RWPE2 (cell line): Measurements from ENCODE around the gene CAPN14.

Experiments used
- ATAC-seq: fragments of 200-7000 bp; cut with Tn5 transposase; 3 replicates; pipeline ENCODE4 v1.9.1; 2021; ENCODE audit warnings: low read depth
- DNase-seq: peaks from one replicate; pipeline ENCODE4 v3.0.0-alpha.2; 2020; ENCODE audit warnings: low spot score
- H3K27ac ChIP-seq: fragments of 450-650 bp; 2 replicates; pipeline ENCODE4 v1.5.1; 2017; ENCODE audit warnings: mild to moderate bottlenecking; ENCODE audit not compliant: poor library complexity, severe bottlenecking
- H3K27me3 ChIP-seq: fragments of 250-450 bp; sonication (Bioruptor Pico); 2 replicates; pipeline ENCODE4 v1.5.1; 2021; ENCODE audit warnings: mild to moderate bottlenecking, moderate library complexity; ENCODE audit not compliant: insufficient read depth, poor library complexity, severe bottlenecking
- H3K36me3 ChIP-seq: fragments of 250-450 bp; sonication (Bioruptor Pico); 2 replicates; pipeline ENCODE4 v1.5.1; 2020; ENCODE audit warnings: low read depth, mild to moderate bottlenecking, moderate library complexity
- H3K4me1 ChIP-seq: fragments of 250-450 bp; sonication (Bioruptor Pico); 2 replicates; pipeline ENCODE4 v1.5.1; 2021; ENCODE audit warnings: mild to moderate bottlenecking, moderate library complexity; ENCODE audit not compliant: insufficient read depth, poor library complexity, severe bottlenecking
- H3K4me3 ChIP-seq: fragments of 250-450 bp; sonication (Bioruptor Pico); 2 replicates; pipeline ENCODE4 v1.5.1; 2021; ENCODE audit warnings: mild to moderate bottlenecking, moderate library complexity; ENCODE audit not compliant: severe bottlenecking
- H3K9me3 ChIP-seq: fragments of 250-450 bp; sonication (Bioruptor Pico); 2 replicates; pipeline ENCODE4 v1.5.1; 2021; ENCODE audit warnings: mild to moderate bottlenecking, moderate library complexity; ENCODE audit not compliant: severe bottlenecking
- CTCF ChIP-seq: fragments of 450-650 bp; IDR thresholded peaks from one replicate; pipeline ENCODE4 v1.5.1; 2017; ENCODE audit warnings: mild to moderate bottlenecking, moderate library complexity; ENCODE audit not compliant: poor library complexity, severe bottlenecking

The CAPN14 gene

GRCh38 chr2:31202833-31203232, 14.5 kb downstream of the CAPN14 start:
- ATAC-seq (no peak), DNase-seq (no peak)
- H3K4me1 ChIP-seq = no peaks in the 10 kb centered on the region
- H3K27me3 ChIP-seq = no peaks in the 10 kb centered on the region
- H3K27ac ChIP-seq = no peak overlapping the region
- TF ChIP-seq CTCF = no peak
- H3K36me3 ChIP-seq = no peaks in the 10 kb centered on the region
- H3K9me3 ChIP-seq = no peaks in the 10 kb centered on the region
- H3K4me3 ChIP-seq = no peak overlapping the region

DNA sequence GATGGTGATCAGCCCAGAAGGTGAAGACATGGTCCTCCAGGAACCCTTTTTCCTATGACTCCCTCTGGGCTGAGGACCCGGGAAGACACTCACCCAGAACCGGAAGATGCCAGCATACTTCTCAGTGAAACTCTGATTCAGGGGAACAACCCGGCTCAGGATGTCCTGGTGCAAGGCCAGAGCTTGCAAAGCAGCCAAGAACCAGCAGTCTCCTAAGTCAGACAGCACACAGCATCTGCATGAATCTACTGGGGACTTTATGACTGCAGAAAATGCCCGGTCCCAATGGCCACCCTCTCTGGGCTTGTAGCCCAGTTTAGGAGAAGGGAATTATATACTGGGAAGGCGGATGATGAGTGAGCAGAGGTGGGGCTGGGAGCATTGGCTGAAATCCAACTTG, 15.3 kb downstream of the CAPN14 start:
- no peak for TF ChIP-seq CTCF
- Histone ChIP-seq H3K27me3 (no peaks in the 10 kb centered on the region), H3K4me1 (no peaks in the 10 kb centered on the region), H3K4me3 (no peak overlapping the region), H3K36me3 (no peaks in the 10 kb centered on the region), H3K27ac (no peak overlapping the region), H3K9me3 (no peaks in the 10 kb centered on the region)
- no peak for DNase-seq
- no peak for ATAC-seq

DNA sequence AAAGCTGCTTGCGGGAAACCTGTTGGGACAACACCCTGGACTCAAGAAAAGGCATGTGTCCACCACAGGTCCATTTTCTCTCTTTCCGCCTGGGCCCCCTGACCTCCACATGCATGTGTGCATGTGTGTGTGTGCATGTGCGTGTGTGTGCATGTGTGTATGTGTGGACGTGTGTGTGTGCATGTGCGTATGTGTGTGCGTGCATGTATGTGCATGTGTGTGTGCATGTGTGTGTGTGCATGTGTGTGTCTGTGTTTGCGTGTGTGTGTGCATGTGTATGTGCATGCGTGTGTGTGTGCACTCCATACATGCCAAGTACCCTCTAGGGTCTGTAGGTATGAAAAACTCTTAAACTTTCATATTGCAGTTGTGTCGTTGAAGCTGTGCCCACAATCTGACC, 16.3 kb downstream of the CAPN14 start:
- no peak for TF ChIP-seq CTCF
- H3K27me3 ChIP-seq = no peaks in the 10 kb centered on the region
- DNase-seq = no peak
- no peak overlapping the region for H3K27ac ChIP-seq
- no peaks in the 10 kb centered on the region for H3K4me1 ChIP-seq
- H3K4me3 ChIP-seq = no peak overlapping the region
- H3K9me3 ChIP-seq = no peaks in the 10 kb centered on the region
- no peaks in the 10 kb centered on the region for H3K36me3 ChIP-seq
- ATAC-seq = no peak

GRCh38 chr2:31199206-31199605, 18.1 kb downstream of the CAPN14 start:
- H3K4me1 ChIP-seq = no peaks in the 10 kb centered on the region
- no peaks in the 10 kb centered on the region for H3K9me3 ChIP-seq
- no peaks in the 10 kb centered on the region for H3K36me3 ChIP-seq
- no peak overlapping the region for H3K4me3 ChIP-seq
- no peak for TF ChIP-seq CTCF
- H3K27me3 ChIP-seq = no peaks in the 10 kb centered on the region
- no peak overlapping the region for H3K27ac ChIP-seq
- ATAC-seq (no peak), DNase-seq (no peak)

DNA sequence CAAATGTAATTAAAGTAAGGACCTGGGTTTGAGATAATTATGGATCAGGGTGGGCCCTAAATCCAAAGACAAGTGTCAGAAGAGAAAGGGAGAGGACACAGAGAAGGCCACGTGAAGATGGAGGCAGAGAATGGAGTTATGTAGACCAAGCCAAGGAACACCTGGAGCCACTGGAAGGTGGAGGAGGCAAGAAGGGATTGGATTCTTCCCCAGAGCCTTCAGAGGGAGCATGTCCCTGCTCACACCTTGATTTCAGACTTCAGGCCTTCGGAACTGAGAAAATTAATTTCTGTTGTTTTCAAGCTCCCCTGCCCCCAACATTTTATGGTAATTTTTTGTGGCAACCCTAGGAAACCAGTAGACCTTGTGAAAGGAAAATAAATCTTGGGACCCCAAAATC, 19.6 kb downstream of the CAPN14 start:
- no peaks in the 10 kb centered on the region for H3K27me3 ChIP-seq
- no peak for ATAC-seq
- H3K4me1 ChIP-seq = no peaks in the 10 kb centered on the region
- H3K9me3 ChIP-seq = no peaks in the 10 kb centered on the region
- no peak for TF ChIP-seq CTCF
- no peak overlapping the region for H3K27ac ChIP-seq
- no peaks in the 10 kb centered on the region for H3K36me3 ChIP-seq
- H3K4me3 ChIP-seq = no peak overlapping the region
- DNase-seq = no peak
